ENCODE results near the gene CLK4. TPM values are rescaled to one million over a fixed set of nuclear protein-coding genes. Genes with fewer than 3 reads are reported as not detected.

Gene CLK4
- total RNA-seq = 35.1 TPM

GRCh38 chr5:178626484-178627258, at the start of gene CLK4:
Gene CLK4, minus strand, starts transcription at chr5:178627050. Its CDS starts 3,634 bp downstream, at chr5:178623416.
- no peak for FAIRE-seq

GRCh38 chr5:178675922-178676321, 49.1 kb upstream of the CLK4 start:
- no peak for FAIRE-seq

More at GRCh38 chr5:178626484-178627258, at the start of gene CLK4:
- DNase-seq (ENCODE audit: low spot score in 2 of 2) = peak; percentile 91 to 92

GRCh38 chr5:178674334-178674733, 47.5 kb upstream of the CLK4 start:
- FAIRE-seq = no peak
- DNase-seq (ENCODE audit: low spot score in 2 of 2) = no peak

More at GRCh38 chr5:178675922-178676321, 49.1 kb upstream of the CLK4 start:
- no peak for DNase-seq (ENCODE audit: low spot score in 2 of 2)

GRCh38 chr5:178673801-178674295, 47.0 kb upstream of the CLK4 start:
- no peak for DNase-seq (ENCODE audit: low spot score in 2 of 2)
- no peak for FAIRE-seq

GRCh38 chr5:178672630-178673029, 45.8 kb upstream of the CLK4 start:
- FAIRE-seq (no peak), DNase-seq (ENCODE audit: low spot score in 2 of 2) (no peak)

- FAIRE-seq (no peak), DNase-seq (ENCODE audit: low spot score in 2 of 2) (no peak)
Measured at GRCh38 chr5:178671602-178672144, 44.8 kb upstream of the CLK4 start.

GRCh38 chr5:178670351-178670885, 43.6 kb upstream of the CLK4 start:
- FAIRE-seq = no peak
- DNase-seq (ENCODE audit: low spot score in 2 of 2) = no peak

GRCh38 chr5:178668579-178668978, 41.7 kb upstream of the CLK4 start:
- no peak for FAIRE-seq

GRCh38 chr5:178667688-178668087, 40.8 kb upstream of the CLK4 start:
- FAIRE-seq (no peak), DNase-seq (ENCODE audit: low spot score in 2 of 2) (no peak)

More at GRCh38 chr5:178668579-178668978, 41.7 kb upstream of the CLK4 start:
- no peak for DNase-seq (ENCODE audit: low spot score in 2 of 2)

GRCh38 chr5:178667101-178667500, 40.3 kb upstream of the CLK4 start:
- DNase-seq (ENCODE audit: low spot score in 2 of 2) (no peak), FAIRE-seq (no peak)

GRCh38 chr5:178664141-178664540, 37.3 kb upstream of the CLK4 start:
- DNase-seq (ENCODE audit: low spot score in 2 of 2) (no peak), FAIRE-seq (no peak)

GRCh38 chr5:178662541-178662860, 35.7 kb upstream of the CLK4 start:
- FAIRE-seq (no peak), DNase-seq (ENCODE audit: low spot score in 2 of 2) (no peak)

GRCh38 chr5:178661836-178662540, 35.1 kb upstream of the CLK4 start:
- DNase-seq (ENCODE audit: low spot score in 2 of 2) (no peak), FAIRE-seq (no peak)

- FAIRE-seq (no peak), DNase-seq (ENCODE audit: low spot score in 2 of 2) (no peak)
Measured at GRCh38 chr5:178651046-178651810, 24.4 kb upstream of the CLK4 start.

- no peak for FAIRE-seq
- no peak for DNase-seq (ENCODE audit: low spot score in 2 of 2)
Measured at GRCh38 chr5:178650214-178650613, 23.4 kb upstream of the CLK4 start.

- DNase-seq (ENCODE audit: low spot score in 2 of 2) (no peak), FAIRE-seq (no peak)
Measured at GRCh38 chr5:178649580-178649979, 22.7 kb upstream of the CLK4 start.

- FAIRE-seq (no peak), DNase-seq (ENCODE audit: low spot score in 2 of 2) (no peak)
Measured at GRCh38 chr5:178644826-178645545, 18.1 kb upstream of the CLK4 start.

- no peak for FAIRE-seq
- no peak for DNase-seq (ENCODE audit: low spot score in 2 of 2)
Measured at GRCh38 chr5:178642351-178642909, 15.6 kb upstream of the CLK4 start.

GRCh38 chr5:178641711-178642110, 14.9 kb upstream of the CLK4 start:
- DNase-seq (ENCODE audit: low spot score in 2 of 2) (no peak), FAIRE-seq (no peak)
